ENCODE measurements around the gene SPAG6.

SPAG6 gene

GRCh38 chr10:22420787-22421517, 75.7 kb downstream of the SPAG6 start:
- Histone ChIP-seq H3K27me3 (ENCODE audit: insufficient read depth, poor library complexity, severe bottlenecking) (no peaks in the 10 kb centered on the region), H3K27ac (replicated peaks) (no peak overlapping the region), H3K4me3 (replicated peaks; ENCODE audit: insufficient read depth, low read length) (no peak overlapping the region)
- TF ChIP-seq CTCF (IDR thresholded peaks at IDR 0.05; ENCODE audit: insufficient read depth, low read length) = no peak
- TF ChIP-seq POLR2AphosphoS5 (IDR thresholded peaks at IDR 0.05; ENCODE audit: low read depth) = no peak
- no peak for TF ChIP-seq GABPA (IDR thresholded peaks at IDR 0.05; ENCODE audit: low read depth)
- TF ChIP-seq REST (IDR thresholded peaks at IDR 0.05; ENCODE audit: insufficient replicate concordance, low read depth) = no peak
- no peak for TF ChIP-seq SPI1 (IDR thresholded peaks at IDR 0.05; ENCODE audit: borderline replicate concordance, low read depth)
- no peak for DNase-seq (ENCODE audit: low read depth in 1 of 2, low spot score in 1 of 2)

- TF ChIP-seq SPI1 (IDR thresholded peaks at IDR 0.05; ENCODE audit: borderline replicate concordance, low read depth) = no peak
- no peak for TF ChIP-seq CTCF (IDR thresholded peaks at IDR 0.05; ENCODE audit: insufficient read depth, low read length)
- TF ChIP-seq POLR2AphosphoS5 (IDR thresholded peaks at IDR 0.05; ENCODE audit: low read depth) = no peak
- no peak for TF ChIP-seq GABPA (IDR thresholded peaks at IDR 0.05; ENCODE audit: low read depth)
- no peak for TF ChIP-seq REST (IDR thresholded peaks at IDR 0.05; ENCODE audit: insufficient replicate concordance, low read depth)
- no peak overlapping the region for H3K4me3 ChIP-seq (replicated peaks; ENCODE audit: insufficient read depth, low read length)
- no peaks in the 10 kb centered on the region for H3K27me3 ChIP-seq (ENCODE audit: insufficient read depth, poor library complexity, severe bottlenecking)
- DNase-seq (ENCODE audit: low read depth in 1 of 2, low spot score in 1 of 2) = no peak
- H3K27ac ChIP-seq (replicated peaks) = no peak overlapping the region
Measured at GRCh38 chr10:22426653-22427052, 81.4 kb downstream of the SPAG6 start.

- DNase-seq (ENCODE audit: low read depth in 1 of 2, low spot score in 1 of 2) = no peak
- Histone ChIP-seq H3K4me3 (replicated peaks; ENCODE audit: insufficient read depth, low read length) (no peak overlapping the region), H3K27me3 (ENCODE audit: insufficient read depth, poor library complexity, severe bottlenecking) (no peaks in the 10 kb centered on the region), H3K27ac (replicated peaks) (no peak overlapping the region)
- TF ChIP-seq POLR2AphosphoS5 (IDR thresholded peaks at IDR 0.05; ENCODE audit: low read depth) = no peak
- TF ChIP-seq REST (IDR thresholded peaks at IDR 0.05; ENCODE audit: insufficient replicate concordance, low read depth) = no peak
- TF ChIP-seq SPI1 (IDR thresholded peaks at IDR 0.05; ENCODE audit: borderline replicate concordance, low read depth) = no peak
- TF ChIP-seq CTCF (IDR thresholded peaks at IDR 0.05; ENCODE audit: insufficient read depth, low read length) = no peak
Measured at GRCh38 chr10:22427101-22427500, 81.8 kb downstream of the SPAG6 start.

All from HL-60 (cell line).